SJSA1 (cell line): Measurements from ENCODE around the gene ETV6. TPM values are rescaled to one million over a fixed set of nuclear protein-coding genes. Genes with fewer than 3 reads are reported as not detected.
"Not testable (repeated sequence)": the region's sequence is repeated elsewhere in the genome, so short reads cannot be mapped to it uniquely, and the experiment has no call there.

Experiments
- DNase-seq, 2 experiments: peaks; one replicate each; pipeline ENCODE4 v3.0.0-alpha.2; 2015 to 2020; ENCODE audit warnings: low spot score in 2 of 2, low read depth in 1 of 2
- H3K27ac ChIP-seq: fragments of 250-450 bp; sonication (Bioruptor Pico); 2 replicates; pipeline ENCODE4 v1.5.1; 2020; ENCODE audit warnings: mild to moderate bottlenecking, moderate library complexity
- H3K27me3 ChIP-seq: fragments of 250-450 bp; sonication (Bioruptor Pico); replicated peaks from 2 replicates; pipeline ENCODE4 v1.5.1; 2020; ENCODE audit warnings: mild to moderate bottlenecking, moderate library complexity
- H3K36me3 ChIP-seq: fragments of 250-450 bp; sonication (Bioruptor Pico); 2 replicates; pipeline ENCODE4 v1.5.1; 2020; ENCODE audit warnings: mild to moderate bottlenecking
- H3K4me1 ChIP-seq: fragments of 250-450 bp; sonication (Bioruptor Pico); replicated peaks from 2 replicates; pipeline ENCODE4 v1.6.1; 2021; ENCODE audit warnings: mild to moderate bottlenecking
- H3K4me3 ChIP-seq: fragments of 250-450 bp; sonication (Bioruptor Pico); 2 replicates; pipeline ENCODE4 v1.5.1; 2020; ENCODE audit warnings: mild to moderate bottlenecking
- H3K9me3 ChIP-seq: fragments of 250-450 bp; sonication (Bioruptor Pico); replicated peaks from 2 replicates; pipeline ENCODE4 v1.5.1; 2020; ENCODE audit warnings: mild to moderate bottlenecking
- total RNA-seq: library from RNA; depleted of rRNA; stranded (reverse); fragments of >200 nt; shearing (Covaris generic); gene quantifications from 2 replicates; pipeline ENCODE4 v1.2.3, GENCODE V29; 2014

Gene ETV6
- total RNA-seq, 1 experiment from 2014 or later, result 8.0 TPM

- H3K9me3 ChIP-seq, result no peaks in the 10 kb centered on the region
- no peak for DNase-seq
- peaks cover 9% of the 10 kb centered on the region for H3K36me3 ChIP-seq
- peaks cover 12% of the 10 kb centered on the region for H3K4me1 ChIP-seq
- H3K27ac ChIP-seq, result no peak overlapping the region
- H3K4me3 ChIP-seq, result no peak overlapping the region
- H3K27me3 ChIP-seq, result no peaks in the 10 kb centered on the region
Measured at GRCh38 chr12:11666131-11667050, 16.9 kb downstream of the ETV6 start.

GRCh38 chr12:11667171-11667570 is 17.7 kb downstream of the ETV6 start:
- H3K27ac ChIP-seq, result no peak overlapping the region
- peaks cover 12% of the 10 kb centered on the region for H3K4me1 ChIP-seq
- H3K27me3 ChIP-seq, result no peaks in the 10 kb centered on the region
- no peak overlapping the region for H3K4me3 ChIP-seq
- H3K9me3 ChIP-seq, result no peaks in the 10 kb centered on the region
- H3K36me3 ChIP-seq, result peaks cover 3% of the 10 kb centered on the region; the same call in 1 of the 2 replicates
- no peak for DNase-seq

- no peaks in the 10 kb centered on the region for H3K9me3 ChIP-seq
Measured at GRCh38 chr12:11668611-11669010, 19.1 kb downstream of the ETV6 start.

GRCh38 chr12:11669348-11669747 is 19.9 kb downstream of the ETV6 start:
- Histone ChIP-seq H3K4me1 (no peaks in the 10 kb centered on the region; the same call in none of the 2 replicates), H3K9me3 (no peaks in the 10 kb centered on the region), H3K27ac (no peak overlapping the region), H3K27me3 (no peaks in the 10 kb centered on the region), H3K36me3 (peaks cover 3% of the 10 kb centered on the region; the same call in 1 of the 2 replicates), H3K4me3 (no peak overlapping the region)
- no peak for DNase-seq

More at GRCh38 chr12:11668611-11669010, 19.1 kb downstream of the ETV6 start:
- Histone ChIP-seq H3K27ac (no peak overlapping the region), H3K4me3 (no peak overlapping the region), H3K27me3 (no peaks in the 10 kb centered on the region), H3K4me1 (peaks cover 5% of the 10 kb centered on the region), H3K36me3 (peaks cover 3% of the 10 kb centered on the region; the same call in 1 of the 2 replicates)
- DNase-seq, result no peak

DNA sequence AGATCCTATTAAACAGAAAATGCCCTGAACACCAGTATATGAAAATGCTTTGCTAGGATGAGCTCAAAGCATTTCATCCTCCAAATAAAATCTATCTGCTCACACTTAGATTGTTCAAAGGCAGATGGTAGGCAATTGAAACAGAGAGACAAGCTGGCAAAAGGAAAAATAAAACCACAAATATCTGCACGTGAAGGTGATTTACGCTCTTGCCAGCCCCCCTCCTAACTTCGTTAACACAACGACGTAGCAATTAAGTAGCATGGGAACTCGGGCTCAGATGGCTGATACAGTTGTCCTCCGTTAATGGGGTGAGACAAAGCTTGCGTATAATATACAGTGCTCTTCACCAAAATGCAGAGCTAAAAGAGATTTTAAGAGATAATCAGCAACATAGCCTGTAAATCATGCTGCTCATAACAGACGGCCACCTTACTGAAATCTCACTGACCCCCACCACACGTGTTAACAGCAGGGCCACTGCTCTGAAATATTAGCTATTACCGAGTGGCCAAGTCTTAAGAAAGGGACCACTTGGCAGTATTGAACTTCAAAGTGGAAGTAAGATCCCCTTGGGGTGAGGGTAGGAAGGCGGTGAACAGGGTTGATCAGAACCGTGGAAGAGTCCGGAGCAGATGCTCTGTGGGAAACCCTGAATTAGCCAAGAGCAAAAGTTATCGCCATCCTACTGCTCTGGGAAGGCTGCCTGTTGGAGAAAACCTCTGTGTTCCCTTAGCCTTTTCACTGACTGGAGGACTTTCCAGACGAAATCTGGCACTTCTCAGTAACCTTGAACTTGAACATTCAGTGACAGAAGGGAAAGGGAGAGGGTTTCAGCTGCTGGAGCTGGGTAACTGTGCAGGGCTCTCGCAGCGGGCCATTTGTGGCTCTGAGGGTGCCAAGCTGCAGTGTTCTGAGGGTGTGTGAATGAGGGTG is 23.1 kb downstream of the ETV6 start:
- Histone ChIP-seq H3K9me3 (no peaks in the 10 kb centered on the region), H3K27me3 (no peaks in the 10 kb centered on the region), H3K36me3 (no peaks in the 10 kb centered on the region), H3K4me1 (no peaks in the 10 kb centered on the region; the same call in 1 of the 2 replicates), H3K27ac (no peak overlapping the region), H3K4me3 (no peak overlapping the region)
- no peak for DNase-seq

DNA sequence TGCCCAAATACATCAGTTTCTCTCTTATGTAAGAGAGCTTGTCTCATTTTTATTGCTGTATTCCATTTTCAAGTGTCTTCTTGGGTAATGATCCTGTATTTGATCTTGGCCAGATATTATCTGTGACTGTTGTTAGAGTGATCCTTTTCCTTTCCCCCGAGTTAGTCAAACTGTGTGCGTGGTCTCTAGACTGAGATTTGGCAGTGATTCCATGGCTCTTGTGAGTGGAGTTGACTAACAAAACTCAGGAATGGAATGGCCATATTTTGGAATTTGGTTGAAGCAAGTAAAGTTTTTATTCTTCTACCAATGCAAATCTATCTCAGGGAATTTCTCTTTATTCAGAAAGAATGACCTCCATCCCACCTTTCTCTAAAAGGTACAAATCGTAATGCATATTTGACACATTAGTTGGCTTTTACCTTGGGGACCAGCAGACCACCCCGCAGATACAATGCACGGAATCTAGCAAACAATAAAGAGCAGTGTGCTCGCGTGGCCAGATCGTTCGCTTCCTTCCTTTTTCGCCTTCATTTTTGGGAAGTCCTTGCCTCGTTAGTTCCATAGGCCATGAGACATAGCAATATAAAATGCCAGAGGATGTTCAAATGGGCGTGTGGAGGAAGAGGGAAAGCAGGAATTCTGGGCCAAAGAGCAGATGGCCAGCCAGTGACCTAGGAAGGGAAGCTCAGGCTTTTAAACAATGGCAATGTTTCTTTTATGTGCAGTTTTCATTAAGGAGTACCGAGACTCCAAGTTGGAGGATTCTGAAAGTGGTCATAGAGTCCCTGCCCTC is 24.4 kb downstream of the ETV6 start:
- H3K4me1 ChIP-seq, result no peaks in the 10 kb centered on the region; the same call in 1 of the 2 replicates
- H3K27me3 ChIP-seq, result no peaks in the 10 kb centered on the region
- H3K36me3 ChIP-seq, result no peaks in the 10 kb centered on the region
- H3K9me3 ChIP-seq, result no peaks in the 10 kb centered on the region
- no peak overlapping the region for H3K27ac ChIP-seq
- DNase-seq, result no peak
- H3K4me3 ChIP-seq, result no peak overlapping the region

GRCh38 chr12:11674894-11675390 is 25.5 kb downstream of the ETV6 start:
- Histone ChIP-seq H3K4me3 (no peak overlapping the region), H3K4me1 (no peaks in the 10 kb centered on the region; the same call in 1 of the 2 replicates), H3K36me3 (no peaks in the 10 kb centered on the region), H3K27me3 (no peaks in the 10 kb centered on the region), H3K27ac (no peak overlapping the region), H3K9me3 (no peaks in the 10 kb centered on the region)
- no peak for DNase-seq

GRCh38 chr12:11676052-11676451 is 26.6 kb downstream of the ETV6 start:
- Histone ChIP-seq H3K4me1 (no peaks in the 10 kb centered on the region; the same call in 1 of the 2 replicates), H3K9me3 (no peaks in the 10 kb centered on the region), H3K27me3 (no peaks in the 10 kb centered on the region), H3K4me3 (no peak overlapping the region), H3K36me3 (no peaks in the 10 kb centered on the region), H3K27ac (no peak overlapping the region)
- no peak for DNase-seq

DNA sequence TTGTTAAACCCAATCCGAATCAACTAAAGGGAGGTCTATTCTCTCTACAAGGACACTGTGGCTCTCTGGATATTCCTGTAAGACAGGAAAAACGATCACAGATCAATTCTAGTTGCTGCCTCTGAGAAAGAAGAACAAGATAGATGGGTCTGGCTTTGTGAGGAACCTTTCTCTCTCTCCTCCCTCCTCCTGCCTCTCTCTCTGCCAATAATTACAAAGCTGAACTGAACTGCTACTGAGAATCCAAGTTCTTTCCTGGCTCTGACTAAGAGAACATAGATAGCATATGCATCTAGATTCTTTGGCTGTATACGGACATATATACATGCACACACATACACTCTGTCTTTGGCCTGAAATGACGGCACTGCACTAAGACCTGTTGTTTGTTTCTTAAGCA is 27.6 kb downstream of the ETV6 start:
- no peak for DNase-seq
- H3K27me3 ChIP-seq, result no peaks in the 10 kb centered on the region
- H3K4me3 ChIP-seq, result no peak overlapping the region
- H3K9me3 ChIP-seq, result no peaks in the 10 kb centered on the region
- H3K27ac ChIP-seq, result no peak overlapping the region
- H3K4me1 ChIP-seq, result no peaks in the 10 kb centered on the region; the same call in 1 of the 2 replicates
- H3K36me3 ChIP-seq, result no peaks in the 10 kb centered on the region

- DNase-seq, result no peak
- Histone ChIP-seq H3K27ac (no peak overlapping the region), H3K27me3 (no peaks in the 10 kb centered on the region), H3K4me3 (no peak overlapping the region), H3K9me3 (no peaks in the 10 kb centered on the region), H3K36me3 (no peaks in the 10 kb centered on the region), H3K4me1 (no peaks in the 10 kb centered on the region; the same call in 1 of the 2 replicates)
Measured at GRCh38 chr12:11677752-11678151, 28.3 kb downstream of the ETV6 start.

DNA sequence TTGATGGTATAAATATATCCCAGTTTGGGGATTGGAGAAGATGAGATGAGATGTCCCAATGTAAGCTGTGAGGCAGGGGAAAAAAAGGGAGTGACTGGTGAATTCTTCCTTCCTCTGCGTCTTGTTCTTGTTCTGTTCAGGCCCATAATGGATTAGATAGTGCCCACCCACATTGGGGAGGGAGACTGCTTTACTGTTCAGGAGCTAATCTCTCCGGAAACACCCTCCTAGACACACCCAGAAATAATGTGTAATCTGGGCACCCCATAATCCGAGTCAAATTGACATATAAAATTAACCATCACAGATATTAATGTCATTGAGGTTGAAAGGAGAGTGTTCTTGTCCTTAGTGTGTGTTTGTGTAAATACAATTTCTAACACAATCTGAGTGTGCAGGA is 29.3 kb downstream of the ETV6 start:
- no peak overlapping the region for H3K27ac ChIP-seq
- no peaks in the 10 kb centered on the region for H3K27me3 ChIP-seq
- H3K4me1 ChIP-seq, result no peaks in the 10 kb centered on the region; the same call in none of the 2 replicates

GRCh38 chr12:11681207-11681606 is 31.7 kb downstream of the ETV6 start:
- Histone ChIP-seq H3K4me3 (no peak overlapping the region), H3K27me3 (no peaks in the 10 kb centered on the region), H3K27ac (no peak overlapping the region), H3K4me1 (peaks cover 24% of the 10 kb centered on the region), H3K9me3 (no peaks in the 10 kb centered on the region), H3K36me3 (no peaks in the 10 kb centered on the region)
- no peak for DNase-seq

More for the DNA sequence above, 29.3 kb downstream of the ETV6 start:
- Histone ChIP-seq H3K4me3 (no peak overlapping the region), H3K9me3 (no peaks in the 10 kb centered on the region), H3K36me3 (no peaks in the 10 kb centered on the region)
- DNase-seq, result no peak

GRCh38 chr12:11681695-11682094 is 32.2 kb downstream of the ETV6 start:
- not testable (repeated sequence) for H3K36me3 ChIP-seq, H3K27me3 ChIP-seq, H3K27ac ChIP-seq, DNase-seq, H3K4me3 ChIP-seq, H3K9me3 ChIP-seq
- H3K4me1 ChIP-seq, result peaks cover 29% of the 10 kb centered on the region
